Activated naive CD4-positive, alpha-beta T cell (primary cell): ENCODE measurements around the gene AGAP6.
"Not testable (repeated sequence)": the region's sequence is repeated elsewhere in the genome, so short reads cannot be mapped to it uniquely, and the experiment has no call there.

Experiments used
- DNase-seq, 4 experiments: peaks; one replicate each; lab custom pipeline; 2025; lab: John Stamatoyannopoulos, UW

AGAP6 gene

DNA sequence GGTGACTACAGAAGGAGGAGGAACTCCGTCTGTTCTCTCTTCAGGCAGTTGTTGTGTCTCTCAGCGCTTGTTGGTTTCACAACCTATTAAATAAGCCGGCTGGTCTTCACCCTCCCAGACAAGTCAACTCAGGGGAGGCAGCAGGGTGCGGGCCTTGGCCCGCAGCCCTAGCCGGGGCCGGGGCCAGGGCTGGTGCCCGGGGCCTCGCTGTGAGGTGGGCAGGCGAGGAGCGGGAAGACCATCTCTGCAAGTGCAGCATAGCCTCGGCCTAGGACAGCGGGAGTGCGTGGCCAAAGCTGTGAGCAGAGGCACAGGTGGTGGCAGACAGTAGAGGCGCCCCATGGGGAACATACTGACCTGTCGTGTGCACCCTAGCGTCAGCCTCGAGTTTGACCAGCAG, at the start of gene AGAP6:
Gene AGAP6 (plus strand): TSS at position 31 of the 400 bp plus-strand sequence. CDS start 310 bp downstream, at position 341.
- not testable (repeated sequence) for DNase-seq

GRCh38 chr10:49941447-49942338, 46.5 kb upstream of the AGAP6 start, which contains the start of the genes PARG and TIMM23B:
Gene PARG (minus strand): TSS chr10:49942027. CDS start chr10:49941725, 302 bp downstream.
Gene TIMM23B (plus strand): TSS chr10:49942053. CDS start chr10:49942195, 142 bp downstream.
- peak; percentile 40 to 62 (median 50) for DNase-seq

DNA sequence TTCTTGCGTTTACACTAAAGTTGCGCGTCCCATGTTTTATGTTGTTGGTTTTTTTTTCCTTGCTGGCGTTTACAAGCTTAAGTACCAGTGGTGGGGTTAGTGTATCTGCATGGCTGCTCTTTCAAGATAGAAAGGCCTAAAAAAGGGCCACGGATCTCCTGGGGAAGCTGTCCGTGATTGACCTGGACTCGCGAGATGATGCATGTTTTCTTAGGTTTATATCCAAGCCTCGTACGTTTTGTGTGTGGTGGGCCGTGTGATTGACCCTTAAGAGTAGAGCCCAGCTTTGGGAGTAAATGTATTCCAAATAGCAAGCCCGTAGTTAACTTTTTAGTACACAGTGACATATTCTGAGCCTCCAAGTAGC, 45.9 kb upstream of the AGAP6 start:
- not testable (repeated sequence) for DNase-seq

- DNase-seq, result not testable (repeated sequence)
These were observed 44.6 kb upstream of the AGAP6 start for GRCh38 chr10:49943607-49944006.

DNA sequence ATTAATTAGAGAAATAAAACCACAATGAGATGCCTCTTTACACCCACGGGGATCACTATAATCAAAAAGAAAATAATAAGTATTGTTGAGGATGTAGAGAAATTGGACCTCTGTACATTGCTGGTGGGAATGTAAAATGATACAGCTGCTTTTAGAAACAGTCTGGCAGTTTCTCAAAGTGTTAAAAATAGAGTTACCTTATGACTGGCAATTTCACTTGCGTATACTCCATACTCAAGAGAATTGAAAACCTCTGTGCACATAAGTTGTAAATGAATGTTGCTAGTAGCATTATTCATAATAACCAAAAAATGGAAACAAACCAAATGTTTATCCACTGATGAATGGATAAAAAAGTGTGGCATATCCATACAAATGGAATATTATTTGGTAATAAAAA, 40.1 kb upstream of the AGAP6 start:
- not testable (repeated sequence) for DNase-seq

DNA sequence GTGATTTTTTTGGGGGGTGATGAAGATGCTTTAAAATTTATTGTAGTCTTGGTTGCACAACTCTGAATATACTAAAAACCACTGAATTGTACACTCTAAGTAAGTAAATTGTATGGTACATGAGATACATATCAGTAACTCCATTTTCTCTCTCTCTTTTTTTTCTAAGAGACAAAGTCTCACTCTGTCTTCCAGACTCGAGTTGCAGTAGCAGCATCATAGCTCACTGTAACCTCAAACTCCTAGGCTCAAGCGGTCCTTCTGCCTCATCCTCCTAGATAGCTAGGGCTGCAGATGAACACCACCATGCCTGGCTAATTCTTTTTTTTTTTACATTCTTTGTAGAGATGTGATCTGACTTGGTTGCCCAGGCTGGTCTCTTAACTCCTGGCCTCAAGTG, 39.5 kb upstream of the AGAP6 start:
- not testable (repeated sequence) for DNase-seq

DNA sequence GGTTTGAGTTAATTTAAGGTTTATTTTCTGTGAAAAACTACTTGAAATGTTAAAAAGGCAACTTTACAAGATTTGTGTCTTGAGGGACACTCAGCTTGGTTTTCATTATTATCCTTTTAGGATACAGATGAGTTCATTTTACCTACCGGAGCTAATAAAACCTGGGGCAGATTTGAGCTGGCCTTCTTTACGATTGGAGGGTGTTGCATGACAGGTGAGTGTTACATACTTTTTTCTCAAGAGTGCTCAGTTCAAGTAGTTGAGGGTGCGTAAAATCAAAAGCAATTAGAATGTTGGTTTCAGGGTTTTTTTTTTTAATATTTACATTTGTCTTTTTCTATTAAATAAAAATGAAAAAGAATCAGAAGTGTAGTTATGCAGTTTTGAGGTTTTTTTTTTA, 36.2 kb upstream of the AGAP6 start:
- DNase-seq, result not testable (repeated sequence)

DNA sequence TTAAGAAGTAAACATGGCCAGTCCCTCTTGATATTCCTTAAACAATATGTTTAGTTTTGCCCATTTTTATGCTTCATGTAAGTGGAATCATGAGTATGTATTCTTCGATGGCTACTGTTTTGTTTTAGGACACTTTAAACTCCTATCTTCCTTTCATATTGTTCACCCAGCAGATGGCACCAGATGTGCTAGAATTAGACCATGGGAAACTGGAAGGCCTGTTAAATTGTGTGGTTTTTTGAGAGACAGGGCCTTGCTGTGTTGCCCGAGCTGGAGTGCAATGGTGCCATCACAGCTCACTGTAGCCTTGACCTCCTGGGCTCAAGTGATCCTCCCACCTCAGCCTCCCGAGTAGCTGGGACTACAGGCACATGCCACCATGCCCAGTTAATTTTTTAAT, 35.1 kb upstream of the AGAP6 start:
- not testable (repeated sequence) for DNase-seq

DNA sequence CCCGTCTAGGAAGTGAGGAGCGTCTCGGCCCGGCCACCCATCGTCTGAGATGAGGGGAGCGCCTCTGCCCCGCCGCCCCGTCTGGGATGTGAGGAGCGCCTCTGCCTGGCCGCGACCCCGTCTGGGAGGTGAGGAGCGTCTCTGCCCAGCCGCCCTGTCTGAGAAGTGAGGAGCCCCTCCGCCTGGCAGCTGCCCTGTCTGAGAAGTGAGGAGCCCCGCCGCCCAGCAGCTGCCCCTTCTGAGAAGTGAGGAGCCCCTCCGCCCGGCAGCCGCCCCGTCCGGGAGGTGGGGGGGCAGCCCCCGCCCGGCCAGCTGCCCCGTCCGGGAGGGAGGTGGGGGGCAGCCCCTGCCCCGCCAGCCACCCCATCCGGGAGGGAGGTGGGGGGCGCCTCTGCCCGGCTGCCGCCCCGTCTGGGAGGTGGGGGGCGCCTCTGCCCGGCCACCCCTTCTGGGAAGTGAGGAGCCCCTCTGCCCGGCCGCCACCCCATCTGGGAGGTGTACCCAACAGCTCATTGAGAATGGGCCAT, 17.8 kb upstream of the AGAP6 start:
- not testable (repeated sequence) for DNase-seq

DNA sequence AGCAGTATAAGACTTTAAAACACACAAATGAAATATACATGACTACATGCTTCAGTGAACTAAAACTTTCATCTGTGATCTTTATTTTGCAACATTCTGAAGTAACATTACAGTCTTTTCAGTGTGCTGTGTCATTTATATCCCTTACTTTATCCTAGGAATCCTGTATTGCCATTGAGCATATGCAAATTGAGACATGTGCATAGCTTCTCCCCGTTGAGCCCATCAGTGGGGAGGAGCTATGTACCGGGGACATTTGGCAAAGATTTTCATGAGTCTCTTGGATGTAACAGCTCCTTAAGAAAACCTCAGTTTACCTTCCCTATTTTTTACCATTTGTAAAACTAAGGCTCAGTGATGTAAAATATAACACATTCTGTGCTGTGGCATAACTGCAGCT, 16.7 kb upstream of the AGAP6 start:
- not testable (repeated sequence) for DNase-seq

DNA sequence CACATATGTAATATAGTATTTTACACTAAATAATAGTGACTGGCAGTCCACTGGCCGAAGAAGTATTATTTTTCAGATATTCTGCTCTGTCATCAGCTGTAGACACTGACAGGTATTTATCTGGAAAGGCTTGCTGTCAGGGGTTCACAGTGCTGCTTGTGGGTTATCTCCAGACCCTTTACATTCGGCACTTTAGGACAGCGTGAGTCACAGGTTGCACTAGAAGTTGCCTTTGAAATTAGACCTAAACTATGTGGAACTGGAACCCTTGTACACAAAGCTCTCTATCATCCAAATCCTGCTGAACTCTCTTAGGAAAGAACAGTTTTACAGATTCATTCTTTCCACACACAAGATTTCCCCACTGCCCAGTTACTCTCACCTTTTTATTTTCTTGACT, 16.1 kb upstream of the AGAP6 start:
- DNase-seq, result not testable (repeated sequence)

DNA sequence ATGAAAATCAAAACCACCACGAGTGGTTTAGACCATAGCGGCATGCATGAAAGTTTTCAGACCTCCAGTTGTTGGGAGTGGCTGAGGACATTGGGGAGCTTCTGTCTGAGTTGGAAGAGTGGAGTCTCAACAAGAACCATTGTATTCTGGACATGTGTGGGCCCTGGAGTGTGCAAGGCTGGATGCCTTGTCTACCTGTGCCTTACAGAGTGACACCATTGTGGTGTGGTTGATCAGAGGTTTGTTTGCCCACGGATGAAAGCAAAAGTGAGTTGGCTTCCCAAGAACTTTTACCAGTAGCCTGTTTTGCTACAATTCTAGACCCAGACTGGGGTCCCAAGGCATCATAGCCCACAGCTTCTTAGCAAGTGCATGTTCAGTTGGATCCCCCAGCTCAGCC, 10.4 kb upstream of the AGAP6 start:
- not testable (repeated sequence) for DNase-seq

DNA sequence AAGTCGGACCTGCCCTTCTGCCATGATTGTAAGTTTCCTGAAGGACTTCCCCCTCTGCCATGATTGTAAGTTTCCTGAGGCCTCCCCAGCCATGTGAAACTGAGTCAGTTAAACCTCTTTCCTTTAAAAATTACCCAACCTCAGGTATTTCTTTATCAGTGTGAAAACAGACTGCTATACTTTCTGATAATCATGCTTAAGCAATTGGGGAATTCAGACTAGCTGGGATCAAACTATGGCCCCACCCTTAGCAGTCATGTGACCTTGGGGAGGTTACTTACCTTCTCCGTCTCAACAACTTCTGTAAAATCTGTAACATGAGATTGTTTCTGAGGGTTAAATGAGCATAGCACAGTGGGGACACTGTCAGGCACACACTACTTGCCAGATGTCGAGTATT, 999 bp upstream of the AGAP6 start:
- not testable (repeated sequence) for DNase-seq

DNA sequence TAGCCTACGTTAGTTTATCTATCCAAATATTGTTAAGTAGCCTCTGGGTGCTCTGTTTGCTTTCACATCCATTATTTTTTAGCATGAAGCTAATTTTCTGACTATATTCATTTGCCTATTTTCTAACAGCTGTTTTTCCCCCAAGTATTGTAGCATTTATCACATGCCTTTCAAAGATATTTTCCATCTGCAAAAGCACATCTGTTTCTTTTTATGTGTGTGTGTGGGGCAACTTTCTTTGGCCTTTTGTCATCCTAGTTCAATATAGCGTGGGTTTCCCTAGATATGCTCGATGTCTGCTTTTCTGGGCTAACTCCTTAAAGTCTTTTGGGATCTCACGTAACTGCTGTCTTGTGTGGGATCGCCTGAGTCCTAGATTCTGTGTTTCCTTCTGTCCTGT, 7.1 kb downstream of the AGAP6 start:
- DNase-seq, result not testable (repeated sequence)

DNA sequence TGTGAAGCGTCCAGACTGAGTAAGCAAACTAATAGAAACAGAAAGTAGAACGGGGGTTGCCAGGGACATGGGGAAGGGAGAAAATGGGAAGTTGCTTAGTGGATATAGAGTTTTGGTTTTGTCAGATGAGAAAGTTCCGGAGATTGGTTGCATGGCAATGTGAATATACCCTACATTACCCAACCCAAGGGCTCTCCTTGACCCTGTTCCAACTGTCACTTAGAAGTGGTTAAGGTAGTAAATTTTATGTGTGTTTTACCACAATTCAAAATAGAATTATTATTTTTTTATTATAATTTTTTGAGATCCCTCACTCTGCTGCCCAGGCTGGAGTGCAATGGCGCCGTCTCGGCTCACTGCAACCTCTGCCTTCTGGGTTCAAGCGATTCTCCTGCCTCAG, 25.8 kb downstream of the AGAP6 start:
- not testable (repeated sequence) for DNase-seq

DNA sequence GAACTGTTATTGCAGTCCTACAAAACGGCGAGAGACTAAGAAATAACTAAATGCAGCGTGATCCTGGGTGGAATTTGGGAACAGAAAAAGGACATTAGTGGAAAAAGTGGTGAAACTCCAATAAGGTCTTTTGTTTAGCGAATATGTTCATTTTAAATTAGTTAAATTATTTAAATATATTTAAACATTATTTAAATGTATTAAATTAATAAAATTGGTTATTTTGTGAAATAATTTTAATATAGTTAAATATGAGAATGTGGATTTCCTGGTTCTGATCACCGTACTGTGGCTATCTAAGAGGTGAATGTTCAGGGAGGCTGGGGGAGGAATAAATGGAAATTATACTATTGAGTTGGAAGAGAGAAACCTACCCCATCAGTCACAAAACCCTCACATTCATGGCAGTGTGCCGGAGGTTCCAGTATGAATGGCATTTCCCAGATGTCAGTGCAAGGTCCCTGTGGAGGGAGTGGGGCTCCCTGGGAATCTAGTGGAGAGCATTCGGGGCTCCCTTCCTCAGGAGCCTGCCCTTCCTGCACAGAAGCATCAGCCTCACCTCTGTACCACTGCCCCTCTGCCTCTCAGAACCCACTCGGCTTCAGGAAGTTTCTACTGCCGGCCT, 27.5 kb downstream of the AGAP6 start:
- DNase-seq, result not testable (repeated sequence)

DNA sequence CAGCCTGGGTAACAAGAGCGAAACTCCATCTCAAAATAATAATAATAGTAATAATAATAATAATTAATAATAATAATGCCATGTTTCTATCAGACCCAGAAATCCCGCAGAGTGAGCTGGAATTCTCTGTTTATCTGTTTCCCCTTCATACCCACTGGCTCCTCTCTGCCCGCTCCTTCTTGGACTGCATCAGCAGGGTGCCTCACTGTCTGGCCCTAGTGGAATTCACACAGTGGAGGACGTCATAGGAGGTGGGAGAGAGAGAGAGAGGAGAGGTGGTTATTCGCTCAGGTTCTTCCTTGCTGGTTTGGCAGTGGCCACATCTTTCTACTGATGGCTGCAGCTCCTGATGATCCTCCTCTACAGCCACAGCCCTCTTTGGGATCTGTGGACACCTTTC, 28.7 kb downstream of the AGAP6 start:
- DNase-seq, result not testable (repeated sequence)

DNA sequence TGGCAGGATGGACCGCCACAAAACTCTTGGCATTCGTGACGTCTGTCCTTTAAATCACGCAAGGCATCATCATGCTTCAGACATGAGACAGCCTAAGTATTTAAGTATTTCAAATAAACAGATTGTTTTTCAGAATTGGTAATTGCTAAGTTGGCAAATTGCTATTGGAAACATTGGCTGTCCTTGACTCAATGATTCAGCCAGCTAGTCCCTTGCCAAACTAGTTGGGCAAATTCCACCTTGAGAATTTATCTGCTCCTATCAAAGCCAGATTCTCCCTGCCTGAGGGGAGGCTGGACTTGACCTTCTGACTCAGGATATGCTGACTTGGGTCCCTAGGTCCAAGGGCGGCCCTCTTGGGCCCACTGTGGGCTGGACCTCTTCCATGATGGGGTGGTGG, 29.4 kb downstream of the AGAP6 start:
- DNase-seq, result not testable (repeated sequence)

GRCh38 chr10:50019279-50019678, 31.1 kb downstream of the AGAP6 start:
- not testable (repeated sequence) for DNase-seq

DNA sequence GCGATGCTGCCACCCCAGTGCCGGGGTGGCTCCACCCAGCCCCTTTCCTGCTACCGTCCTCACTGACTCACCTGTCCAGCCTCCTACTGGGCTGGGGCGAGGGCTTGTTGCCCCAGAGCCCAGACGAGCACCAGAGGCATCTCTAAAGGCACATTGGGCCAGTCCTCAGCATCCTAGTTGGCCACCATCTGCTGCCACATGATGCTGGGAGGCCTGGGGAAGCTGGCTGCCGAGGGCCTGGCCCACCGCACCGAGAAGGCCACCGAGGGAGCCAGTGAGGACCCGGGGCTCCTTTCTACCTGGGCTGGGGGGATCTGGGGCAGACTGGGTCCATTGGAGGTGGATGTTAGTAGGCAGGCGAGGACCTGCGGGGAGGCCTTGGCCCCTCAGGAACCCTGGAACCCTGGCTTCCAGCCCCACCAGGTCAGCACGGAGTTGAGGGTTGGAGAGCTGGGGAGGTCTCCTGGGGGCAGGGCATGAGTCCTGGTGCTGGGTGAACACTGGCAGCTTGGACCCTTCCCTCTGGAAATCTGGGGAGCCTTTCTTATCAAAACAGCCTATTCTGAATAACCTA, 32.3 kb downstream of the AGAP6 start:
- not testable (repeated sequence) for DNase-seq

GRCh38 chr10:50021646-50022045, 33.4 kb downstream of the AGAP6 start:
- DNase-seq, result no peak

DNA sequence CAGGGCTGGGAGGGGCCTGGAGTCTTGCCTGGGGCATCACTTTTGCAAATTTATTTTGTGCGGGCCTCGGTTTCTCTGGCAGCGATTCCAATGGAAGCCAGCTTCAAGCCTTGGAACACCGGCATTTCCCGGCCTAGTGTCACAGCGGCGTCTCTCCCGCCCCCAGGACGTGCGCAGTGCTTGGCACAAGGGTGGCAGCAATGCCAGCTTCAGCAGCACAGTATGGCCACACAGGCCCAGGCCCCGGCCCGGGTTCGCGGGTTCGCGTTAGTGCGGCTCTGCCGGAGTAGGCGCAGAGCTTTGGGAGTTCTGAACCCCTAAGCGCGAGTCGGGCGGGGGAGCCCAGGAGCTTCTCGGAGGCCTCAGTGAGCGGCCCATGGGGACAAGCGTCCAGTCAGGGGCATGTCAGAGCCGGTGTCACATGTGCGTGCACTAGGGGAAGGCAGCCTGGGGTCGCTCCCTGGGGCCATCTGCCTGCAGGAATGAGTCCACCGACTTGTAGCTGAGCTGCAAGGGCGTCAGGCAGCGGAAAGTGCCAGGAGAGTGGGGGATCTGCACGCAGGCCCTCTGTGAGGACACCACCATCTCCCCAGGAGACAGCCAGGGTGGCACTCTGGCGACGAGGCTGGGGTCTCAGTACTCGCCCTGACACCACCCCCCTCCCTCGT, 36.6 kb downstream of the AGAP6 start:
- not testable (repeated sequence) for DNase-seq
